Stomach (tissue), 9 donors: ENCODE results near the gene RASA3. TPM values are rescaled to one million over a fixed set of nuclear protein-coding genes. Genes with fewer than 3 reads are reported as not detected.

Experiments used
- DNase-seq, 2 donors: peaks; one replicate each; pipeline versions ENCODE4 v3.0.0 to v3.0.0-alpha.2; 2013 to 2019
- H3K27ac ChIP-seq, 5 donors: fragments of 200-600 bp in 4 of 5; sonication (generic) in 4 of 5; one replicate each; pipeline ENCODE4 v1.5.1; 2013 to 2019; ENCODE audit warnings: mild to moderate bottlenecking in 1 of 5, moderate library complexity in 1 of 5
- H3K27me3 ChIP-seq, 3 donors: fragments of 200-600 bp; sonication (generic); one replicate each; pipeline ENCODE4 v1.5.1; 2017 to 2019; ENCODE audit warnings: mixed run types in 1 of 3
- H3K36me3 ChIP-seq, 4 donors: fragments of 200-600 bp; sonication (generic); 1 replicate in 3 of 4; 2 replicates in 1 of 4; pipeline ENCODE4 v1.5.1; 2016 to 2019
- H3K4me1 ChIP-seq, 4 donors: fragments of 200-600 bp; sonication (generic); one replicate each; pipeline ENCODE4 v1.5.1; 2016 to 2019
- H3K4me3 ChIP-seq, 4 donors: fragments of 200-600 bp; sonication (generic) in 3 of 4; one replicate each; pipeline ENCODE4 v1.5.1; 2016 to 2019; ENCODE audit warnings: mild to moderate bottlenecking in 1 of 4
- H3K9me3 ChIP-seq, 4 donors: fragments of 200-600 bp; sonication (generic); one replicate each; pipeline ENCODE4 v1.5.1; 2016 to 2019
- EP300 ChIP-seq: sonication (generic); formaldehyde crosslinking; IDR thresholded peaks from one replicate; pipeline ENCODE4 v1.6.1; 2017; ENCODE audit warnings: antibody characterized with exemption
- POLR2A ChIP-seq, 4 donors: fragments of 450-650 bp; IDR thresholded peaks; one replicate each; pipeline ENCODE4 v1.6.1; 2016; ENCODE audit warnings: antibody characterized with exemption in 4 of 4, control low read depth in 2 of 4, mild to moderate bottlenecking in 1 of 4, moderate library complexity in 1 of 4
- POLR2AphosphoS5 ChIP-seq, 3 donors: sonication (generic); formaldehyde crosslinking; IDR thresholded peaks; one replicate each; pipeline ENCODE4 v1.6.1; 2016; ENCODE audit warnings: antibody characterized with exemption in 3 of 3
- WGBS, 5 donors: extraction: QIAGEN DNeasy Blood & Tissue Kit in 3 of 5; methylation state at CpG; one replicate each; pipeline versions ENCODE4 v1.1.5 to v1.1.7; 2013 to 2018; 5-methylcytosine and 5-hydroxymethylcytosine counted together
- intact Hi-C: fragments of 100-400 bp; cut with DNase I; formaldehyde crosslinking; loops from one replicate; pipeline ENCODE4 v1.15.1; 2023; ENCODE audit warnings: low total_unique reads
- polyA plus RNA-seq, 3 donors: library from polyadenylated mRNA; stranded (reverse); fragments of 200-250 nt; gene quantifications; one replicate each; pipeline ENCODE4 v1.2.3, GENCODE V29; 2013
- total RNA-seq, 5 donors: library from RNA; depleted of rRNA; stranded (reverse); fragments of >200 nt; gene quantifications; one replicate each; pipeline versions ENCODE4 v1.1.0 to v1.2.3, GENCODE V29; 2014 to 2016
- TF ChIP-seq, protein P1 (sequence below), 7 experiments: fragments of 450-650 bp in 4 of 7; fragments of 200-600 bp in 3 of 7; sonication (generic) in 3 of 7; IDR thresholded peaks; one replicate each; pipeline ENCODE4 v1.5.1; 2016 to 2019; ENCODE audit warnings: antibody characterized with exemption in 7 of 7, control low read depth in 2 of 7, mild to moderate bottlenecking in 1 of 7
- donor health status: healthy with polysubstance abuse.
- donor health status: Bipolar disorder and iron deficiency.
- donor health status: healthy.

The RASA3 gene
- total and polyA plus RNA-seq, 8 donors, result 3.7 to 22.3 (median 7.9) TPM

DNA sequence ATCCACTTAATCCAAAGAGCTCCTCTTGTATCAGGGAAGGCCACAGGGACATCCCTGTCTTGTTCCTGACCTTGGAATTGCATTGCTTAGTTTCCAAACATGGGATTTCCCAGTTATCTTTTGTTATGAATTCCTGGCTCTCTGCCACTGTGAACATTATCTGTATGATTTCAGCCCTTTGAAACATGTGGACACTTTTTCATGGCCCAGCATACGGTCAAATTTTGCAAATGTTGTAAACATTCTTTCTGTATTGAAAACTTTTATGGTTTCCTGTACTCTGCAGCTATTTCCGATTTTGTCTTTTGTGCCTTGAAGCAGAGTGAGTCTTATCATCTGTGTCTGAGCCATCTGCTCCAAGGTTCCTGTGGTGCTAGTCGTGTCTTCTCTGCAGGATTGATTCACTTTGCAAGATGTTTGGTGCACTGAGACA, 42.1 kb upstream of the RASA3 start:
- 43 to 50% (median 47%) methylated on average over 3 of the region's 3 CpGs for WGBS, 5 donors
- Histone ChIP-seq H3K9me3 (peaks cover 0 to 24% (median 16%) of the 10 kb centered on the region in 4 donors), H3K27ac (no peak overlapping the region), H3K36me3 (no peaks in the 10 kb centered on the region), H3K27me3 (peaks cover 0 to 14% (median 0%) of the 10 kb centered on the region in 3 donors), H3K4me3 (no peak overlapping the region), H3K4me1 (no peaks in the 10 kb centered on the region)
- no peak for TF ChIP-seq POLR2A (IDR thresholded peaks at IDR 0.05)
- TF ChIP-seq, protein P1, sequence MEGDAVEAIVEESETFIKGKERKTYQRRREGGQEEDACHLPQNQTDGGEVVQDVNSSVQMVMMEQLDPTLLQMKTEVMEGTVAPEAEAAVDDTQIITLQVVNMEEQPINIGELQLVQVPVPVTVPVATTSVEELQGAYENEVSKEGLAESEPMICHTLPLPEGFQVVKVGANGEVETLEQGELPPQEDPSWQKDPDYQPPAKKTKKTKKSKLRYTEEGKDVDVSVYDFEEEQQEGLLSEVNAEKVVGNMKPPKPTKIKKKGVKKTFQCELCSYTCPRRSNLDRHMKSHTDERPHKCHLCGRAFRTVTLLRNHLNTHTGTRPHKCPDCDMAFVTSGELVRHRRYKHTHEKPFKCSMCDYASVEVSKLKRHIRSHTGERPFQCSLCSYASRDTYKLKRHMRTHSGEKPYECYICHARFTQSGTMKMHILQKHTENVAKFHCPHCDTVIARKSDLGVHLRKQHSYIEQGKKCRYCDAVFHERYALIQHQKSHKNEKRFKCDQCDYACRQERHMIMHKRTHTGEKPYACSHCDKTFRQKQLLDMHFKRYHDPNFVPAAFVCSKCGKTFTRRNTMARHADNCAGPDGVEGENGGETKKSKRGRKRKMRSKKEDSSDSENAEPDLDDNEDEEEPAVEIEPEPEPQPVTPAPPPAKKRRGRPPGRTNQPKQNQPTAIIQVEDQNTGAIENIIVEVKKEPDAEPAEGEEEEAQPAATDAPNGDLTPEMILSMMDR (IDR thresholded peaks at IDR 0.05), result no peak
- no peak for TF ChIP-seq EP300
- no peak for TF ChIP-seq POLR2AphosphoS5 (IDR thresholded peaks at IDR 0.05)
- no peak for DNase-seq
- intact Hi-C loops, result no loop called here

DNA sequence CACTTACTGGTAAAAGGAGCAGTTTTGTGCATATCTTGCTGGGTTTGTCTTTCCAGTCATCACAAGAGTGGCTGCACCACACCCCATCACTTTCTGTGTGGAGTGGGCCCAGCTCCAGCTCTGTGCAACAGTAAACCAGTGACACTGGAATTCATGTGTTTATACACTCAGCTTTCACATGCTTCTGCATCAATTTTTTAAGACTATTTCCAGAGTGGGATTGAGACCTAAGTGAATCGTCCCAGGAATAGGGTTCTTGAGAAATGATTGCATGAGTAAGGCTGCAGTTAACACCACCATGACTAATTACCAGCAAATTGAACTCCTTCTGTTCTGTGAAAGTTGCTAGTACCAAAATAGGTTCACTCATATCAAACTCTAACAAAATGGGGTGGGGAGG, 41.3 kb upstream of the RASA3 start:
- H3K9me3 ChIP-seq, result peaks cover 0 to 24% (median 16%) of the 10 kb centered on the region in 4 donors
- H3K27me3 ChIP-seq, result peaks cover 0 to 8% (median 0%) of the 10 kb centered on the region in 3 donors
- WGBS, 5 donors, result 51 to 79% (median 59%) methylated on average over 1 of the region's 1 CpG
- no peak for TF ChIP-seq POLR2A (IDR thresholded peaks at IDR 0.05)
- TF ChIP-seq POLR2AphosphoS5 (IDR thresholded peaks at IDR 0.05), result no peak
- TF ChIP-seq, protein P1 (IDR thresholded peaks at IDR 0.05), result no peak
- TF ChIP-seq EP300, result no peak
- no peaks in the 10 kb centered on the region for H3K36me3 ChIP-seq
- H3K4me1 ChIP-seq, result no peaks in the 10 kb centered on the region
- no peak overlapping the region for H3K27ac ChIP-seq
- no peak for DNase-seq
- no peak overlapping the region for H3K4me3 ChIP-seq
- intact Hi-C loops, result no loop called here

DNA sequence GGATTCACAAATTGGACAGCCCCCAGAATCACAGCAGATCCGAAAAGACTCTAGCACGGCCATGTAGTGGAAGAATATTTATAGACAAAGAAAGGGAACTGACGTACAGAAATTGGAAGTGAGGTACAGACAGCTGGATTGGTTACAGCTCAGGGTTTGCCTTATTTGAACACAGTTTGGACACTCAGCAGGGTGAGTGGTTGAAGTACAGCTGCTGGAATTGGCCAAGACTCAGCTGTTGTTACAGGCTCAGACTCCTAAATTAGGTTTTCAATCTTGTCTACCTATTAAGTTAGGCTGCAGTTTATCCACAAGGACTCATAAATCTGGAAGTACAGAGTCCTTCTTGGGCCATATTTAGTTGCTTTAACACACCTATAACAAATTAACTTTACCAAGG, 40.8 kb upstream of the RASA3 start:
- TF ChIP-seq POLR2AphosphoS5 (IDR thresholded peaks at IDR 0.05), result no peak
- TF ChIP-seq POLR2A (IDR thresholded peaks at IDR 0.05), result no peak
- no peak for TF ChIP-seq EP300
- TF ChIP-seq, protein P1 (IDR thresholded peaks at IDR 0.05), result no peak
- intact Hi-C loops, result no loop called here
- no peak overlapping the region for H3K27ac ChIP-seq
- DNase-seq, result no peak
- no peaks in the 10 kb centered on the region for H3K36me3 ChIP-seq
- H3K4me3 ChIP-seq, result no peak overlapping the region
- H3K4me1 ChIP-seq, result no peaks in the 10 kb centered on the region
- peaks cover 0 to 24% (median 16%) of the 10 kb centered on the region in 4 donors for H3K9me3 ChIP-seq
- 73 to 88% (median 83%) methylated on average over 3 of the region's 3 CpGs for WGBS, 5 donors
- H3K27me3 ChIP-seq, result peaks cover 0 to 3% (median 0%) of the 10 kb centered on the region in 3 donors

DNA sequence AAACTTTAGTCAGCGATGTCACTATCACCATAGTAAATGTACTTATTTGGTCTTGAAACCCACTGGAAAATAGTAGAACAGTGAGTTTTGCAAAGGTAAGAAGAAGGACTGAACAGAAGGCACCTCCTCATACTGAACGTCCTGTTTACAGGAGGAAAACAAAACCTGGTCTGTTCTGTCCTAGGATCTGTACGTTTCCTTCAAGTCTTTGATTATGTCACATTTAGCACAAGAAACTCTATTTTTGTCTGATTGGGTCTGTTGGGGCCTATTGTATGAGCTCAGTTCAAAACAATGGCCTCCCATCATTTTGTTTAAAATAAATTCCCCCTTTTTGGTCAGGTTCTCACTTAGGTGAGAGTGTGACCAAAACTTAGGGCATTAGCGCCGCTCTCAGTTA, 35.5 kb upstream of the RASA3 start:
- TF ChIP-seq POLR2AphosphoS5 (IDR thresholded peaks at IDR 0.05) (no peak), EP300 (no peak), POLR2A (IDR thresholded peaks at IDR 0.05) (no peak)
- TF ChIP-seq, protein P1 (IDR thresholded peaks at IDR 0.05), result no peak
- intact Hi-C loops, result no loop called here
- peaks cover 0 to 33% (median 0%) of the 10 kb centered on the region in 3 donors for H3K27me3 ChIP-seq
- H3K27ac ChIP-seq, result no peak overlapping the region
- WGBS, 5 donors, result 86 to 96% (median 88%) methylated on average over 5 of the region's 5 CpGs
- H3K4me1 ChIP-seq, result peaks cover 4 to 18% (median 10%) of the 10 kb centered on the region in 4 donors
- H3K4me3 ChIP-seq, result no peak overlapping the region
- no peaks in the 10 kb centered on the region for H3K36me3 ChIP-seq
- DNase-seq, result no peak
- peaks cover 0 to 12% (median 5%) of the 10 kb centered on the region in 4 donors for H3K9me3 ChIP-seq
